Keratinocyte (primary cell): Measurements from ENCODE around the gene POU4F1. TPM values are rescaled to one million over a fixed set of nuclear protein-coding genes. Genes with fewer than 3 reads are reported as not detected.
A peak's percentile ranks its signal among the peaks of the same experiment; 100 is the strongest.

Experiments used
- DNase-seq: peaks from one replicate; pipeline ENCODE4 v3.0.0-alpha.2; 2011; ENCODE audit warnings: low read depth, missing footprints, low spot score
- FAIRE-seq: peaks from 2 replicates; lab custom pipeline; 2011; peaks lifted over from hg19 to GRCh38; lab: Jason Lieb, UNC
- H2AFZ ChIP-seq: 2 replicates; pipeline ENCODE4 v1.6.0; 2012; ENCODE audit warnings: low read length, control low read depth, inconsistent platforms; ENCODE audit not compliant: control insufficient read depth
- H3K27ac ChIP-seq: 2 replicates; pipeline ENCODE4 v1.5.1; 2011; ENCODE audit warnings: low read length; ENCODE audit not compliant: control insufficient read depth, insufficient read depth
- H3K27me3 ChIP-seq: 3 replicates; pipeline ENCODE4 v1.6.0; 2011; ENCODE audit warnings: low read length; ENCODE audit not compliant: control insufficient read depth, insufficient read depth; ENCODE audit errors: extremely low read depth
- H3K36me3 ChIP-seq, 2 experiments: 2 replicates in 1 of 2; 3 replicates in 1 of 2; pipeline ENCODE4 v1.5.1; 2011; ENCODE audit warnings: low read length in 2 of 2, mild to moderate bottlenecking in 1 of 2; ENCODE audit not compliant: control insufficient read depth in 2 of 2, insufficient read depth in 2 of 2; ENCODE audit errors: extremely low read depth in 1 of 2
- H3K4me1 ChIP-seq: 3 replicates; pipeline ENCODE4 v1.5.1; 2011; ENCODE audit warnings: low read length; ENCODE audit not compliant: control insufficient read depth, insufficient read depth; ENCODE audit errors: extremely low read depth
- H3K4me2 ChIP-seq: 3 replicates; pipeline ENCODE4 v1.6.0; 2011; ENCODE audit warnings: low read depth, low read length; ENCODE audit not compliant: control insufficient read depth, insufficient read depth; ENCODE audit errors: extremely low read depth
- H3K4me3 ChIP-seq, 3 experiments: fragments of 200-600 bp in 1 of 3; sonication (generic) in 1 of 3; 2 replicates in 2 of 3; 3 replicates in 1 of 3; pipeline ENCODE4 v1.5.1; 2011 to 2016; ENCODE audit warnings: low read length in 3 of 3, mild to moderate bottlenecking in 3 of 3, control low read depth in 2 of 3, inconsistent platforms in 1 of 3, low read depth in 1 of 3, mixed read lengths in 1 of 3, mixed run types in 1 of 3, moderate library complexity in 1 of 3; ENCODE audit not compliant: control insufficient read depth in 2 of 3, insufficient read depth in 2 of 3; ENCODE audit errors: extremely low read depth in 1 of 3
- H3K79me2 ChIP-seq: 2 replicates; pipeline ENCODE4 v1.6.0; 2012; ENCODE audit warnings: low read length; ENCODE audit not compliant: control insufficient read depth, insufficient read depth
- H3K9ac ChIP-seq: 3 replicates; pipeline ENCODE4 v1.6.0; 2011; ENCODE audit warnings: low read length; ENCODE audit not compliant: control insufficient read depth, insufficient read depth; ENCODE audit errors: extremely low read depth
- H3K9me1 ChIP-seq: 3 replicates; pipeline ENCODE4 v1.6.0; 2011; ENCODE audit warnings: low read length; ENCODE audit not compliant: control insufficient read depth, insufficient read depth; ENCODE audit errors: extremely low read depth
- H3K9me3 ChIP-seq: 2 replicates; pipeline ENCODE4 v1.5.1; 2012; ENCODE audit warnings: low read depth, low read length; ENCODE audit not compliant: control insufficient read depth
- H4K20me1 ChIP-seq: 3 replicates; pipeline ENCODE4 v1.6.0; 2011; ENCODE audit warnings: low read length; ENCODE audit not compliant: control insufficient read depth, insufficient read depth; ENCODE audit errors: extremely low read depth
- EZH2 ChIP-seq: IDR thresholded peaks from one replicate; pipeline ENCODE4 v1.6.1; 2012; ENCODE audit warnings: inconsistent platforms, mild to moderate bottlenecking, low read length, moderate library complexity
- dilution Hi-C: fragments of 300-500 bp; cut with MboI; formaldehyde crosslinking; loops from one replicate; pipeline ENCODE4 v1.7.0; 2020; ENCODE audit warnings: low sequenced_read_pairs; ENCODE audit not compliant: extremely low pct_ligation_motif_present
- polyA plus RNA-seq, 5 experiments: library from polyadenylated mRNA; depleted of rRNA in 3 of 5; stranded (reverse) in 3 of 5; stranded (forward) in 1 of 5; unstranded in 1 of 5; fragments of >200 nt; gene quantifications; 1 replicate in 1 of 5; 2 replicates in 3 of 5; 3 replicates in 1 of 5; pipeline versions ENCODE4 v1.2.1 to v1.2.3, GENCODE V29; 2011 to 2012; ENCODE audit warnings: missing spikeins in 2 of 5, low read depth in 1 of 5, low replicate concordance in 1 of 5
- TF ChIP-seq, protein P1 (sequence below), 3 experiments: IDR thresholded peaks in 1 of 3; conservative IDR thresholded peaks in 1 of 3; optimal IDR thresholded peaks in 1 of 3; 2 replicates in 2 of 3; 3 replicates in 1 of 3; pipeline versions ENCODE3 to v1.5.1; 2011; ENCODE audit warnings: low read length in 3 of 3, mild to moderate bottlenecking in 3 of 3, moderate library complexity in 2 of 3, control low read depth in 1 of 3, inconsistent platforms in 1 of 3; ENCODE audit not compliant: insufficient read depth in 2 of 3; ENCODE audit errors: extremely low read depth in 1 of 3

The POU4F1 gene
- polyA plus RNA-seq, 1 donor (not counting 4 experiments of a cell fraction or from before 2014, with no cell fraction given): not detected

DNA sequence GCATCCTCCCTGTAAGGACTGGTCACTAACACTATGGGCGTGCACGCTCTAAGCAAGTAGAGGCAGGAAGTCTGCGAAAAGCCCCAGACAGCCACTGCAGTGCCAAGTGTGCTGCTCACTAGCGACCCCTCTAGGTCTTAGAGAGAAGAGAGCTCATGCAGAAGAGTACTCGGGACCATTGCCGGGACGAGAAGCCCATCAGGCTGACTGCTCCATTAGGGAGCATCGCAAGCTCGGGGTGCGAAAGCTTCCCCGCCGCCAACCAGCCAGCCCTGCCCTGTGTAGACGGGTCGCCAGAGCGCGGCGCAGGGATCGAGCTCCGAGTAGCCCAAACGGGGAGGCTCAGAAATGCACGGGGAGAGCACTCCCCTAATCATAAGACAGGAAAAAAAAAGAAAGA lies 16.6 kb downstream of the POU4F1 start:
- H4K20me1 ChIP-seq: no peaks in the 10 kb centered on the region
- H3K27ac ChIP-seq: no peak overlapping the region
- no peak overlapping the region for H3K4me2 ChIP-seq
- no peak overlapping the region for H2AFZ ChIP-seq
- H3K36me3 ChIP-seq: no peaks in the 10 kb centered on the region
- H3K9me3 ChIP-seq: no peaks in the 10 kb centered on the region
- no peak overlapping the region for H3K9ac ChIP-seq
- dilution Hi-C loops: no loop called here
- no peaks in the 10 kb centered on the region for H3K9me1 ChIP-seq
- no peaks in the 10 kb centered on the region for H3K79me2 ChIP-seq
- DNase-seq (no peak), FAIRE-seq (no peak)
- TF ChIP-seq, protein P1, sequence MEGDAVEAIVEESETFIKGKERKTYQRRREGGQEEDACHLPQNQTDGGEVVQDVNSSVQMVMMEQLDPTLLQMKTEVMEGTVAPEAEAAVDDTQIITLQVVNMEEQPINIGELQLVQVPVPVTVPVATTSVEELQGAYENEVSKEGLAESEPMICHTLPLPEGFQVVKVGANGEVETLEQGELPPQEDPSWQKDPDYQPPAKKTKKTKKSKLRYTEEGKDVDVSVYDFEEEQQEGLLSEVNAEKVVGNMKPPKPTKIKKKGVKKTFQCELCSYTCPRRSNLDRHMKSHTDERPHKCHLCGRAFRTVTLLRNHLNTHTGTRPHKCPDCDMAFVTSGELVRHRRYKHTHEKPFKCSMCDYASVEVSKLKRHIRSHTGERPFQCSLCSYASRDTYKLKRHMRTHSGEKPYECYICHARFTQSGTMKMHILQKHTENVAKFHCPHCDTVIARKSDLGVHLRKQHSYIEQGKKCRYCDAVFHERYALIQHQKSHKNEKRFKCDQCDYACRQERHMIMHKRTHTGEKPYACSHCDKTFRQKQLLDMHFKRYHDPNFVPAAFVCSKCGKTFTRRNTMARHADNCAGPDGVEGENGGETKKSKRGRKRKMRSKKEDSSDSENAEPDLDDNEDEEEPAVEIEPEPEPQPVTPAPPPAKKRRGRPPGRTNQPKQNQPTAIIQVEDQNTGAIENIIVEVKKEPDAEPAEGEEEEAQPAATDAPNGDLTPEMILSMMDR (optimal IDR thresholded peaks at IDR 0.05 in 1 of 3, IDR thresholded peaks at IDR 0.05 in 1 of 3, conservative IDR thresholded peaks at IDR 0.05 in 1 of 3; ENCODE audit: extremely low read depth in 1 of 3, insufficient read depth in 2 of 3, low read length in 3 of 3): peak; percentile 13 to 30 (median 19)
- no peak for TF ChIP-seq EZH2
- H3K4me1 ChIP-seq: no peaks in the 10 kb centered on the region
- no peak overlapping the region for H3K4me3 ChIP-seq
- peaks cover 29% of the 10 kb centered on the region for H3K27me3 ChIP-seq

DNA sequence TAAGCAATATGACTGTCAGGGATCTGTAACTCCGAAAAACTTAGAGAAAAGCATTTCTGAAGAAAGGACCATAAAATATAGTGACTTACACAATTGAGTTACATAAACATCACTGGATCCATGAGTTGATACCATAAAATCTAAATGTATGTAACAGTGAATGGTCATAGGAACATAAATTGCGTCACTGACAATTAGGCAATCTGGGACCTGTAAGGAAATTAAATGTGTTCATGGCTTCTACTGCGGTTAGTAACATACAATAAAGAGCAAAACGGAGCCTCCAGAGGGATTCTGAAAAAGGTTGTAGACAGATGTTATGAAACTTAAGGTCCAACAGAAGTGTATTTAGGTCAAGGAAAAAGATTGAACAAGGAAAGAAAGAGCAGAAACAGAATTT lies 27.1 kb downstream of the POU4F1 start:
- Histone ChIP-seq H3K4me1 (no peaks in the 10 kb centered on the region), H3K9me3 (no peaks in the 10 kb centered on the region), H3K79me2 (no peaks in the 10 kb centered on the region), H3K4me2 (no peak overlapping the region), H3K9ac (no peak overlapping the region), H3K27ac (no peak overlapping the region), H2AFZ (no peak overlapping the region), H3K9me1 (no peaks in the 10 kb centered on the region), H3K4me3 (no peak overlapping the region), H3K27me3 (no peaks in the 10 kb centered on the region), H3K36me3 (no peaks in the 10 kb centered on the region), H4K20me1 (no peaks in the 10 kb centered on the region)
- DNase-seq (no peak), FAIRE-seq (no peak)
- dilution Hi-C loops: no loop called here
- TF ChIP-seq, protein P1 (optimal IDR thresholded peaks at IDR 0.05 in 1 of 3, IDR thresholded peaks at IDR 0.05 in 1 of 3, conservative IDR thresholded peaks at IDR 0.05 in 1 of 3; ENCODE audit: extremely low read depth in 1 of 3, insufficient read depth in 2 of 3, low read length in 3 of 3): no peak
- TF ChIP-seq EZH2: no peak
